HEK293 (cell line): ENCODE measurements around the gene ABAT.

Experiments
- CTCF ChIA-PET: fragments of 350-600 bp; formaldehyde crosslinking; extraction: SDS; loops from one replicate; lab custom pipeline; 2021; ENCODE audit warnings: antibody characterized with exemption; lab: Yijun Ruan, JAX
- POLR2A ChIA-PET: fragments of 300-600 bp; formaldehyde crosslinking; extraction: SDS; loops from one replicate; lab custom pipeline; 2020; ENCODE audit warnings: antibody characterized with exemption, inconsistent platforms; lab: Yijun Ruan, JAX
- H3K27ac ChIP-seq: fragments of 200-500 bp; sonication (Bioruptor generic); 2 replicates; pipeline ENCODE4 v1.5.1; 2014; ENCODE audit warnings: low read depth, low read length, control low read depth, inconsistent platforms; ENCODE audit errors: extremely low read depth
- H3K36me3 ChIP-seq, 2 experiments: fragments of 200-500 bp in 1 of 2; sonication (Bioruptor generic) in 1 of 2; 1 replicate in 1 of 2; 2 replicates in 1 of 2; pipeline ENCODE4 v1.5.1; 2014 to 2017; ENCODE audit warnings: inconsistent platforms in 2 of 2, low read length in 2 of 2; ENCODE audit not compliant: control insufficient read depth in 2 of 2, insufficient read depth in 1 of 2
- H3K4me1 ChIP-seq: fragments of 200-500 bp; sonication (Bioruptor generic); 2 replicates; pipeline ENCODE4 v1.5.1; 2014; ENCODE audit warnings: mild to moderate bottlenecking, low read length, inconsistent platforms; ENCODE audit not compliant: control insufficient read depth, insufficient read depth
- H3K4me3 ChIP-seq: 2 replicates; pipeline ENCODE4 v1.5.1; 2011; ENCODE audit warnings: low read depth, mild to moderate bottlenecking, control low read depth, low read length, moderate library complexity
- H3K9me3 ChIP-seq: fragments of 200-500 bp; sonication (Bioruptor generic); 2 replicates; pipeline ENCODE4 v1.5.1; 2014; ENCODE audit warnings: low read depth, low read length, inconsistent platforms; ENCODE audit not compliant: control insufficient read depth, insufficient read depth
- EGR2 ChIP-seq: fragments of 450-650 bp; formaldehyde crosslinking; IDR thresholded peaks from 2 replicates; pipeline ENCODE4 v1.5.1; 2016; ENCODE audit warnings: low read depth, missing biosample characterization, missing genetic modification characterization
- GLIS2 ChIP-seq: fragments of 450-650 bp; formaldehyde crosslinking; IDR thresholded peaks from 2 replicates; pipeline ENCODE4 v1.5.1; 2016; ENCODE audit warnings: missing biosample characterization, missing genetic modification characterization
- INSM2 ChIP-seq: fragments of 450-650 bp; formaldehyde crosslinking; IDR thresholded peaks from 2 replicates; pipeline ENCODE4 v1.5.1; 2016; ENCODE audit warnings: missing biosample characterization, missing genetic modification characterization
- KLF17 ChIP-seq: fragments of 450-650 bp; formaldehyde crosslinking; IDR thresholded peaks from 2 replicates; pipeline ENCODE4 v1.5.1; 2016; ENCODE audit warnings: missing biosample characterization, missing genetic modification characterization
- PATZ1 ChIP-seq: fragments of 450-650 bp; formaldehyde crosslinking; IDR thresholded peaks from 2 replicates; pipeline ENCODE4 v1.5.1; 2016; ENCODE audit warnings: missing biosample characterization, missing genetic modification characterization
- REST ChIP-seq: fragments of 450-650 bp; formaldehyde crosslinking; IDR thresholded peaks from 2 replicates; pipeline ENCODE4 v1.5.1; 2016; ENCODE audit warnings: missing biosample characterization, missing genetic modification characterization
- ZFP3 ChIP-seq: fragments of 450-650 bp; formaldehyde crosslinking; IDR thresholded peaks from 2 replicates; pipeline ENCODE4 v1.5.1; 2016; ENCODE audit warnings: low read depth, missing biosample characterization, missing genetic modification characterization
- ZNF10 ChIP-seq: fragments of 450-650 bp; formaldehyde crosslinking; IDR thresholded peaks from 2 replicates; pipeline ENCODE4 v1.5.1; 2017; ENCODE audit warnings: missing biosample characterization, missing genetic modification characterization
- ZNF18 ChIP-seq: fragments of 450-650 bp; formaldehyde crosslinking; IDR thresholded peaks from 2 replicates; pipeline ENCODE4 v1.5.1; 2016; ENCODE audit warnings: missing biosample characterization, missing genetic modification characterization
- ZNF23 ChIP-seq: fragments of 450-650 bp; formaldehyde crosslinking; IDR thresholded peaks from 2 replicates; pipeline ENCODE4 v1.5.1; 2016; ENCODE audit warnings: missing biosample characterization, missing genetic modification characterization, borderline replicate concordance
- ZNF324 ChIP-seq: fragments of 450-650 bp; formaldehyde crosslinking; IDR thresholded peaks from 2 replicates; pipeline ENCODE4 v1.5.1; 2016; ENCODE audit warnings: missing biosample characterization, missing genetic modification characterization
- ZNF366 ChIP-seq: fragments of 450-650 bp; formaldehyde crosslinking; conservative IDR thresholded peaks from 2 replicates; pipeline ENCODE4 v1.5.1; 2016; ENCODE audit warnings: missing biosample characterization, missing genetic modification characterization
- ZNF48 ChIP-seq: fragments of 450-650 bp; formaldehyde crosslinking; IDR thresholded peaks from 2 replicates; pipeline ENCODE4 v1.5.1; 2016; ENCODE audit warnings: missing biosample characterization, missing genetic modification characterization
- ZNF544 ChIP-seq: fragments of 450-650 bp; formaldehyde crosslinking; IDR thresholded peaks from 2 replicates; pipeline ENCODE4 v1.5.0; 2017; ENCODE audit warnings: missing biosample characterization, missing genetic modification characterization
- ZNF558 ChIP-seq: fragments of 450-650 bp; formaldehyde crosslinking; IDR thresholded peaks from 2 replicates; pipeline ENCODE4 v1.5.1; 2016; ENCODE audit warnings: missing biosample characterization, missing genetic modification characterization
- ZNF658 ChIP-seq: fragments of 450-650 bp; formaldehyde crosslinking; IDR thresholded peaks from 2 replicates; pipeline ENCODE4; 2016; ENCODE audit warnings: missing biosample characterization, missing genetic modification characterization
- ZNF692 ChIP-seq: fragments of 450-650 bp; formaldehyde crosslinking; IDR thresholded peaks from 2 replicates; pipeline ENCODE4 v1.5.1; 2016; ENCODE audit warnings: missing biosample characterization, missing genetic modification characterization
- ZNF707 ChIP-seq: fragments of 450-650 bp; formaldehyde crosslinking; IDR thresholded peaks from 2 replicates; pipeline ENCODE4 v1.5.1; 2016; ENCODE audit warnings: missing biosample characterization, missing genetic modification characterization
- TF ChIP-seq, protein P1 (sequence below): fragments of 450-650 bp; formaldehyde crosslinking; IDR thresholded peaks from 2 replicates; pipeline ENCODE4 v1.5.1; 2016; ENCODE audit warnings: missing biosample characterization, missing genetic modification characterization

ABAT gene

DNA sequence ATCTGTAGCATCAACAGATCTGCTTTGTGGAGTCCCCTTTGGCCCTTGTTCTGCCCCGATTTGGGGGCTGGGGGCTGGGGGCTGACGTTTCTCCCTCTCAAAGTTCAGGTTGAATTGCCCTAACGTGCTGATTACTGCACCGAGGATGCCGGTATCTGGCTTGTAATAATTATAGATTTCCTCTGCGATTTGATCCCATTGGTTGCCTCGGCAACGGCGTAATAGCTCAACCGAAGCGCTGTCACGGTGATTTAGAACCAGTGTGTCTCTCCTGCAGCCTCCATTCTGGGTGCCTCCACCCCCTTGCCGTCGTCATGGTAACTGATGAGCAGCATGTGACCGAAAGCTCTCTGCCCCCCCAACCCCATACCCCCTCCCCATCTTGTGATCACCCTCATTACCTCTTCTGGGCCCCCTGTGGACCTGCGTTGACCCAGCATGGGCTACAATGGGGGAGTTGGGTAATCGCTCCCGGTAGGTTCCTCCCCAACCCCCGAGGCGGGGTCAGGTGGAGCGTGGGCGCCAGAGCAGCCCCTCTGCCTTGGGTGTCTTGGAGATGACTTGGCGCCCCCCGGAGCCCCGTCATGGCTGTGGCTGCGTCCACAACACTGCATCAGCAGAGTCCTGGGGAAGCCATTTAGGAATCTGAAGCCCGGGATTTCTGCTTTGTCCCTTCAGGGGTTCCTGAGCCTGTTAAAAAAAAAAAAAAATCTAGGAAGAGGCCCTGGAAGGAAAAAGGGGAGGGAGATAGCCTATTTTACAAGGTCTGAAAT, 38.4 kb downstream of the ABAT start:
- H3K27ac ChIP-seq, result no peak overlapping the region
- no peak overlapping the region for H3K4me3 ChIP-seq
- no peaks in the 10 kb centered on the region for H3K4me1 ChIP-seq
- H3K36me3 ChIP-seq, result no peaks in the 10 kb centered on the region
- ChIA-PET POLR2A (no interaction called here), CTCF (interaction anchor here (0.6 to 0.7 kb wide), 3 partner anchors 15 to 134 kb away, joined by 3 to 7 read pairs (median 7); no protein-coding TSS in a partner anchor)
- no peak for TF ChIP-seq REST (tag by site-specific recombination)
- TF ChIP-seq ZFP3, result no peak
- TF ChIP-seq PATZ1, result no peak
- no peak for TF ChIP-seq ZNF23 (tag by site-specific recombination)
- no peak for TF ChIP-seq ZNF48 (tag by site-specific recombination)
- TF ChIP-seq ZNF324 (tag by site-specific recombination), result no peak
- no peak for TF ChIP-seq ZNF366 (tag by site-specific recombination)
- no peak for TF ChIP-seq ZNF707 (tag by site-specific recombination)
- TF ChIP-seq, protein P1, sequence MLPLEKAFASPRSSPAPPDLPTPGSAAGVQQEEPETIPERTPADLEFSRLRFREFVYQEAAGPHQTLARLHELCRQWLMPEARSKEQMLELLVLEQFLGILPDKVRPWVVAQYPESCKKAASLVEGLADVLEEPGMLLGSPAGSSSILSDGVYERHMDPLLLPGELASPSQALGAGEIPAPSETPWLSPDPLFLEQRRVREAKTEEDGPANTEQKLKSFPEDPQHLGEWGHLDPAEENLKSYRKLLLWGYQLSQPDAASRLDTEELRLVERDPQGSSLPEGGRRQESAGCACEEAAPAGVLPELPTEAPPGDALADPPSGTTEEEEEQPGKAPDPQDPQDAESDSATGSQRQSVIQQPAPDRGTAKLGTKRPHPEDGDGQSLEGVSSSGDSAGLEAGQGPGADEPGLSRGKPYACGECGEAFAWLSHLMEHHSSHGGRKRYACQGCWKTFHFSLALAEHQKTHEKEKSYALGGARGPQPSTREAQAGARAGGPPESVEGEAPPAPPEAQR (tag by site-specific recombination), result no peak
- no peak for TF ChIP-seq ZNF558
- H3K9me3 ChIP-seq, result no peaks in the 10 kb centered on the region

GRCh38 chr16:8713635-8714172, 39.3 kb downstream of the ABAT start:
- POLR2A ChIA-PET, result no interaction called here
- CTCF ChIA-PET, result interaction anchor here (0.6 to 0.7 kb wide), 3 partner anchors 14 to 135 kb away, joined by 3 to 7 read pairs (median 7); no protein-coding TSS in a partner anchor
- H3K27ac ChIP-seq, result no peak overlapping the region
- no peak overlapping the region for H3K4me3 ChIP-seq
- H3K36me3 ChIP-seq, result no peaks in the 10 kb centered on the region
- H3K4me1 ChIP-seq, result no peaks in the 10 kb centered on the region
- no peaks in the 10 kb centered on the region for H3K9me3 ChIP-seq
- TF ChIP-seq EGR2 (tag by site-specific recombination), result no peak
- no peak for TF ChIP-seq ZNF658 (tag by site-specific recombination)
- TF ChIP-seq ZNF544 (tag by site-specific recombination), result no peak
- no peak for TF ChIP-seq GLIS2 (tag by site-specific recombination)
- no peak for TF ChIP-seq ZNF18 (tag by site-specific recombination)
- no peak for TF ChIP-seq INSM2 (tag by site-specific recombination)
- TF ChIP-seq ZNF692, result no peak
- no peak for TF ChIP-seq KLF17 (tag by site-specific recombination)
- TF ChIP-seq ZNF10 (tag by site-specific recombination), result no peak
